ENCODE measurements around the gene CLEC4G.

The CLEC4G gene

DNA sequence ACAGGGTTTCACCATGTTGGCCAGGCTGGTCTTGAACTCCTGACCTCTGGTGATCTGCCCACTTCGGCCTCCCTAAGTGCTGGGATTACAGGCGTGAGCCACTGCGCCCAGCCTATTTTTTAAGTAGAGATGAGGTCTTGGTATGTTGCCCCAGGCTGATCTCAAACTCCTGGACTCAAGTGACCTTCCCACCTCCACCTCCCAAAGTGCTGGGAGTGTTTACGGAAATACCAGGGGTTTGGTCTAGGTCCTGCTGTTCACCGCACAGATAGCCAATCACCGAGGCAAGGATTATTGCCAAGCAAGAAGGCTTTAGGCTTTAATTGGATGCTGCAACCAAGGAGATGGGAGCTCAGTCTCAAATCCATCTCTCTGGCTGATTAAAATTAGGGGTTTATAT is 11.6 kb downstream of the CLEC4G start:
- no peak for DNase-seq

DNA sequence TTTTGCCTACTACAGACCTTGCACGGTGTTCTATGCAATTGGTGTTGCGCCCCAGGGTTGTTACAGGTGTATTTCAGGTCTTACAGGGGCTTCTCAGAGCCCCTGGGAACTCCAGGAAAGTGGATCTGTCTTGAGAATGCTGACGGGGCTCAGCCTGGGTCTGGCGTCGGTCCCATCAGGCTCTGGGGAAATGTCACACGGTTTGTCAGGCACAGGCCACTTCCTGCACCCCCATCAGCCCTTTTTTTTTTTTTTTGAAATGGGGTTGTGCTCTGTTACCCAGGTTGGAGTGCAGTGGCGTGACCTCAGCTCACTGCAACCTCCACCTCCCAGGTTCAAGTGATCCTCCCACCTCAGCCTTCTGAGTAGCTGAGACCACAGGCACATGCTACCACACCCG is 13.2 kb downstream of the CLEC4G start:
- no peak for DNase-seq

DNA sequence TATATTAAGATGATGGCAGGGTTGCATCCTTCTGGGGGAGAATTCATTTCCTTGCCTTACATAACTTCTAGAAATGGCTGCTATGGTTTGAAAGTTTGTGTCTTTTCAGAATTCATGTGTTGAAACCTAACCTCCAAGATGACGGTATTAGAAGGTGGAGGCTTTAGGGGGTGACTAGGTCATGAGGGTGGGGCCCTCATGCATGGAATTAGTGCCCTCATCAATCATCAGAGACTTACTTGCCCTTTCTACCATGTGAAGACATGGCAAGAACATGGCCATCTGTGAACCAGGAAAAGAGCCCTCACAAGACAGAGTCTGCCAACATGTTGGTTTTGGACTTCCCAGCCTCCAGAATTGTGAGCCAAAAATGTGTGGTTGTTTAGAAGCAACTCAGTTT is 15.1 kb downstream of the CLEC4G start:
- no peak for DNase-seq

DNA sequence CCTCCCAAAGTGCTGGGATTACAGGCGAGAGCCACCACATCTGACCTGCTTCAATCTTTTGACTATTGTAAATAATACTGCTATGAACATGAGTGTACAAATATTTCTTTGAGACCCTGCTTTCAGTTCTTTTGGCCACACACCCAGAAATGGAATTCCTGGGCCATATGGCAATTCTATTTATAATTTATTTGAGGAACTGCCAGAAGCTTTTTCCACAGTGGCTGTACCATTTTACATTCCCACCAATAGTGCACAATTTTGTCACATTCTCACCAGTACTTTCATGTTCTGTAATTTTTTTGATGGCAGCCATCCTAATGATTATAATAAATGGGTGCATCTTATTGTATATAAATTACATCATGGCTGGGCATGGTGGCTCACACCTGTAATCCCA is 16.2 kb downstream of the CLEC4G start:
- DNase-seq: no peak

DNA sequence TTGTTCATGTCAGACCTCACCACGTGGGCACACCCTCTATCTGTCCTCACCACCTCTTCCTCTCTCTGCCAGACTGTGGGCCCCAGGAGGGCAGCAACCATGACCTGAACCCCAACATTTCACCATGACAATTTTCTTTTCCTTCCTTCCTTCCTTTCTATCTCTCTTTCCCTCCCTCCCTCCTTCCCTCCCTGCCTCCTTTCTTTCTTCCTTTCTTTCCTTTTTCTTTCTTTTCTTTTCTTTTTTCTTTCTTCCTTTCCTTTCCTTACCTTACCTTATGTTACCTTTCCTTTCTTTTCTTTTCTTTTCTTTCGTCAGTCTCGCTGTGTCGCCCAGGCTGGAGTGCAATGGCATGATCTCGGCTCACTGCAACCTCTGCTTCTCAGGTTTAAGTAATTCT is 21.3 kb downstream of the CLEC4G start:
- no peak for DNase-seq

DNA sequence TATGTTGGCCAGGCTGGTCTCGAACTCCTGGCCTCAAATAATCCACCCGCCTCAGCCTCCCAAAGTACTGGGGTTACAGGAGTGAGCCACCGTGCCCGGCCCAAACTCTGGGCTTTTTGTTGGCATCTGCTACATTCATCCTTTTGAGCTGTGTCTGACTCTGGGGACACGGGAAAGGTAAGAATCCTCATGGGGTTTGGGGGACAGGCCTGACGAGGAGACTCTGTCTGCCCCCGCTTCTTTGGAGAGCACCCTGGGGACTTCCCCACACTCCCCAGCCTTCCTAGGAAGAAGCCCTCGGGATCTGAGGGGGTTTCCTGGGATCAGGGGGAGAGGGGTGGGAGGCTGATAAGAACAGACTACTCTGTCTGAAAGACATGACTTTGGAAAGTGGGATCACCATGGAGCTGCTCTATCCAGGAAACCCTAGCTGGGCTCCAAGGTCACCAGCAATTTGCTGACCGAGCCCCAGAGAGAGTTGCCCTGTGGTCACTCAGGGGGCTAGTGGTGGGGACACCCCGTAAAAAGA is 21.9 kb downstream of the CLEC4G start:
- no peak for DNase-seq

DNA sequence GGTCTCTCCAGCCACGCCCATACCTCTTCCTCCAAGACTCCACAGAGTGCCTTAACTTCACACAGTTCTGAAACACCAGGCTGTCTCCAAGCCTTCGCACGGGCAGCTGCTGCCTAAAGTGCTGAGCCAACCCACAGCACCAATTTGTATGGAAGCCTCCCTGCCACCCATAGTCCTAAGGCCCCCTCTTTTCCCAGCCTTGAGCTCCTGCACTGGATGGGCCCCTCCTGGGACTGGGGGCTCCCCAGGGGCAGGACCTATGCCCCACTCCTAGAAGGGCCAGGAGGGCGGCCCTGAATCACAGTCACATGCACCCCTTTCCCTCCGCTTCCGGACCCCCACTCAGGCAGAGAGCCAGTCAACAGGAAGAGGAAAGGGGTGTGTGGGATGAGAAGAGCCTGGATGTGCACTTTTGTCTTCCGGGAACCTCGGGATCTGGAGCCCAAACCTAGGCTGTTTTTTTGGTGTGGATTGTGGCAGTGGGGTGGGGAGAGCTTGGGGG is 24.9 kb downstream of the CLEC4G start:
- no peak for DNase-seq

DNA sequence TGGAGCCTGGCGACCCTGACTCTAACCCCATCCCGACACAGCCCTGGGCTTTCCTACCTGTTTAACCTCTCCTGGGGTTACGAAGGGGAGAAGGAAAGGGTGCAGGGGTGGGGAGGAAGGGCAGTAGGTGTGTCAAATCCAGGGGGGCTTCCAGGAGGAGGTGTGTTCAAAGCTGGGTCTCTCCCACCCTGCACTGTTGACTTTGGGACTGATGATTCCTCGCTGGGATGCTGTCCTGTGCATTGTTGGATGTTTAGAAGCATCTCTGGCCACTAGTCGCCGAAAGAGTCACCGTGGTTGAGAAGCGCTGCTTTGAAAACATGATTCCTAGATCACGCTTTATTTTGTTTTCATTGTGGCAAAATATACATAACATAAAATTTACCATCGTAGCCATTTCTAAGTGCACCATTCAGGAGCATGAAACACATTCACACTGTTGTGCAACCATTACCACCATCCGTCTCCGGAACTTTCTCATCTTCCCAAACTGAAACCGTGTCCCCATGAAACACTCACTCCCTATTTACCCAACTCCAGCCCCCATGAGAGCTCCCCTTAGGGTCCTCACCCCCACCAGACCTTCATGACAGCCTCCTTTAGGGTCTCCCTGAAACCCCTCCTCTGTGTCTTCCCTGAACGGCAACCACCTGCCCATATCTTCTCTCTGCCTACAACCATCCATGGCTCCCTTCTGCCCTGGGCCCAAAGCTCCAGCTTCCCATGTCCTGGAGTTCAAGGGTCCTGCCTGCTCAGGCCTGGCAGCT is 25.5 kb downstream of the CLEC4G start:
- no peak for DNase-seq

DNA sequence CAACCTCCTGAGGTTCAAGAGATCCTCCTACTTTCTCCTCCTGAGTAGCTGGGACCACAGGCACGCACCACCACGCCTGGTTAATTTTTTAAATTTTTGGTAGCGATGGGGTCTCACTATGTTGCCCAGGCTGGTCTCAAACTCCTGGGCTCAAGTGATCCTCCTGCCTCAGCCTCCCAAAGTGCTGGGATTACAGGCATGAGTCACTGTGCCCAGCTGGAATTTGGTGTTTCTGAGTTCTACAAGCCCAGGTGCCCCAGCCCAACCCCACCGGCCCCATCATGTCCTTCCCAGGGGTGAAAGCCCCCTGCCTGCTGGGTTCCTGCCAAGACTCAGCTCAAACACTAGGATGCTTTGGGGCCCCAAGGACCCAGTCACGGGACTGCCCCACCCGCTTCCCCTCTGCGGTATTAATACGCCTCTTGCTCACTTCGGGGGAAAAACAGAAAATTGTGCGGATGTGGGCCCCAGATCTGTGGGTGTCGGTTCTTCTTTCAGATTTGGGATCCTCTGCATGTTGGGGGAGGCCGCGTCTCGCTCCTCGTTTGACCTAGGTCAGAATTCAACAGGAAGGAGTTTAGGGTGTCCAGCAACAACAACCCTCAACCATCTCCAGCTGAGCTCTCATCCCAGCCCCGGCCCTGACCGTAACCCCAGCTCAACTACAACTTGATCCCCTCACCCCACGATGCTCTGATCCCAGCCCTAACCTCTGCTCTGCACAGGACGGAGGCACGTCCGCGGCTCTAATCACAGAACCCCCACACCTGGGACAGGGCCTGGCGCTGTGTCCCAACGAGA is 26.3 kb downstream of the CLEC4G start:
- DNase-seq: no peak

DNA sequence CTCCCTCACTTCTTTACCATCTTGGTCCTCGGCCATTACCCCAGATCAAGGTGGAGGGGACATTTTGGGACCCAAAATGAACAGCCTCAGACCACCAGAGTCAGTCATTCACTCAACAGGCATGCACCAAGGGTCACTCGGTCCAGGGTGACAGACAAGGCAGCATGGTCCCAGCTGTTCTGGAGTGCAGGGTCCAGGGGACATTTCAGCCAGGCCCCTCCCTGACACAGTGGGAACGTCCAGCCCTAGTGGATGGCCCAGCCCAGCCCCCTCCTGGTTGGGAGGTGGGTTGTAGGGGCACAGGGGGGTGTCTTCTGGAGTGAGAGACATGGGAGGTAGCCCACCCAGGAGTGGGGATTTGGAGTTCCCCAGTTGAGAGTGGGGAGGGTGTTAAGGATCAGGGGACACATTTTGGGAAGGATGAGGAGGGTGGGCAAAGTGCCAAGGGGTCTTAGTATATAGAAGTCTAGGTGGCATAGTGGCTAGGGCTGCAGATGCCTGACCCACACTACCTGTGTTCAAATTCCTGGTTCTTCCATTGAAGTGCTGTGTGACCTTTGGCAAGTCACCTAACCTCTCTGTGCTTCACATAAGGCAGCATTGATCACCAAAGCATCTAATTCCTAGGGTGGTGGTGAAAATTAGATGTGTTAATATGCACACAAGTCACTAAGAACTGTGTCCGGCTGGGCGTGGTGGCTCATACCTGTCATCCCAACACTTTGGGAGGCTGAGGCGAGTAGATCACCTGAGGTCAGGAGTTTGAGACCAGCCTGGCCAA is 27.4 kb downstream of the CLEC4G start:
- no peak for DNase-seq

DNA sequence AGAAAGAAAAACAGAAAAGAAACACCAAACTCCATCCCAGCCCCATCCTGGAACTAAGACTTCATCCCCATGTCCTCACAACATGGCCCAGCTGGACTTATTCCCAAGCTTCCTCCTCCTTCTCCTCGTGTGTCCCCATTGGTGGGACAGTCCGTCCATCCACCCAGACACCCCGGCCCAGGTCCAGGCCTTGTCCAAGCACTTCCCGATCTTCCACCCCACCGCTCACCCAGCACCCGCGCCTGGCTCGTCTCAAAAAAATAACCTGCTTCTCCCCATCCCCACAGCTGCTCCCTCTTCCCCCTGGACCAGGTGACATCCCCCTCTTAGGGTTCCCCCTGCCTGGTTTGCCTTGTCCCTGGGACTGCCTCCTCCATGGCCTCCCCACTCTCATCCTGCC is 28.6 kb downstream of the CLEC4G start:
- DNase-seq: no peak

DNA sequence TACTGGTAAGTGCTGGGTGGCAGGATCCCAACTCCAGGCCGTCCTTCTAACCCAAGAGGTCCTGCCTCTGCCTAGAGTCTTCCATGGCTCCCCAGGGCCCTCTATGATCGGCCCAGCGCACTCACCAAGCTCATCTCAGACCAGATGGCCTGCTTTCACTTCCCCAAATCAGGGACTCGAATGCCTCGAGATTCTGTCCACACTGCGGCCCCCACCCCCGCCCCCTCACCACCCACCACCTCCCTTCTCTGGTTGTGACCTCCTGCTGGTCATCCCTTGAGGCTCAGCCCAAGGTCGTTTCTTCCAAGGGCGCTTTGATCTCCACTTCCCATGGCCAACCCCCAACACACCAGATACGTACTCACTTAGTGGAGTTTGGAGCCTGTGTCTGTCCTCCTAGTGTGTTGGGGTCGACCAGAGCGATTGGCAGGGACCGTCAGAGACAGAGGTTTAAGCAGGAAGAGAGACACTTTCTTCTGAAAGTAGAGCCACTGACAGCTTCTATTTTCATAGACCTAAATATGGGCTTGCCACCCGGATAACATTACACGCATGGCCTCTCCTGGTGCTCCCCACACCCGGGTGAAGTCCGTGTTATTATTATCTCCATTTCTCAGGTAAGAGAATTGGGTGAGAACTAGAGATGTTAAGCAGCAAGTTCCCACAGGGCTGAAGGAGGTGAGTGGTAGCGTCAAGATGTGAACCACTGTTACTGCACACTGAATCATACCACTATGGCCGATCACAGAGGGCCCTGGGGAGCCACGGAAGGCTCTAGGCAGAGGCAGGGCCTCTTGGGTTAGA is 30.1 kb downstream of the CLEC4G start, which contains the start of gene FCER2:
Gene FCER2, minus strand, starts transcription at position 478 of the 804 bp plus-strand sequence. CDS start 2,371 bp downstream, outside the sequence.
- no peak for DNase-seq

DNA sequence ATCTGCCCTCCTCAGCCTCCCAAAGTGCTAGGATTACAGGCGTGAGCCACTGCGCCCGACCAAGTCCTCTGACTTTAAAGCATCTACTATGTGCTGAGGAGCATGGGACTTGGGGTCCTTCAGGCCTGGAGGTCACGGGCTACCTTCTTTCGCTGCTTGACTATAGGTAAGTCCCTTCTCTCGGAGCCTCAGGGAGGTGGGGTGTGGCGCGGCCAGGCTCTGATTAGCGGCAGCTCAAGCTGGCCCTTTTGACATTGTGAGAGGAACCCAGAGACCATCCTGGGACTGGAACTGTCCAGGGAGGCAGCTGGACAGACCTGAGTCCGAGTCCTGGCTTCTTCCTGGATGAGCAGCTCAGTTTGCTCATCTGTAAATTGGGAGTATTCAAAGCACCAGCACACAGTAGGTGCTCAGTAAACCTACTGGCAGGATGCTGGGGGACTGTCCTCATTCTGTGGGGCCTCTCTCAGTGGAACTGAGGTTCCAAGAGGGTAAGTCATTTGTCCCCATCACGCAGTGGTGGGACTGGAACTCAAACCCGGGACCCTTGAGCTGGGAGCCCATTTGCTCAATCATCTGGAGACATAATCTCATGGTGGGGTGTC is 30.8 kb downstream of the CLEC4G start:
- DNase-seq: no peak

DNA sequence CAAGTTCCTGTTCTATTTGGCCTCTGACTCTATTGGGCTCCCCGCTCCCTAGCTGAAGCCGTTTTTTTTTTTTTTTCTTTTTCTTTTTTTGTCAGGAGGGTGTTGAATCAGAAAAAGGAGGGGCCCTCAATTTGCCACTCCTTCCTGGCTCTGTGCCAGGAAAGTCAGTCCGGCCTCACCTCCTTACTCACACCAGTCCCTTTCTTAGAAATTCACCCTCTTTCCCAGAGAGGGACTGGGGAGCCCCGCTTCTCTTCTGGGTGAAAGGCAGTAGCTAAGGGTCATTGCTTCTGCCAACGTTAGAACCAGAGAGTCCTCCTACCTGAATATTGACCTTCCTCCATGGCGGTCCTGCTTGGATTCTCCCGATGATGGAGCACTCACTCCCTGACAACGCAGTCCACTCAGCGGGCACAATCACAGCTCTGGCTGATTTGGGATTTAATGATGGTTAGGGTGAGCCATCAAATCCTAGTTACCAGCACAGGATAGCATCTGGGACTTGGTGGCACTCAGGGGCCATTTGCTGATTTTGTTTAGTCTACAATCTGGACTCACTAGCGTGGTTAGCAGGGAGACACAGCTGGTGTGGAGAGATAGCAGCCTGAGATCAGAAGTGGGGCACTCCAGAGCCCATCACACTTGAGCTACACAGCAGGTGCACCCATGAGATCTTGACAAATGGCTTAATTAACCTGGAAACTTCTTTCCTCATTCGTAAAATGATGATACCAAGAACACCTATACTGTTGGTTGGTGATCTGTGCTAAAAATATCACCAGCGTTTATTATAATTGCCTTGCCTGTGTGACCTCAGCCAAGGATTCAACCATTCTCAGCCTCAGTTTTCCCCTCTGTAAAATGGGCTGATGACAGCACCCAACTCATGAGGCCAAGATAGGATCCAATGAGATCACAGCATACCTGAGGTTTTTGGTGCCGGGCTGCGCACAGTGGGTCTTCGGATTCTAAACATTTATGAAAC is 32.2 kb downstream of the CLEC4G start:
- no peak for DNase-seq

DNA sequence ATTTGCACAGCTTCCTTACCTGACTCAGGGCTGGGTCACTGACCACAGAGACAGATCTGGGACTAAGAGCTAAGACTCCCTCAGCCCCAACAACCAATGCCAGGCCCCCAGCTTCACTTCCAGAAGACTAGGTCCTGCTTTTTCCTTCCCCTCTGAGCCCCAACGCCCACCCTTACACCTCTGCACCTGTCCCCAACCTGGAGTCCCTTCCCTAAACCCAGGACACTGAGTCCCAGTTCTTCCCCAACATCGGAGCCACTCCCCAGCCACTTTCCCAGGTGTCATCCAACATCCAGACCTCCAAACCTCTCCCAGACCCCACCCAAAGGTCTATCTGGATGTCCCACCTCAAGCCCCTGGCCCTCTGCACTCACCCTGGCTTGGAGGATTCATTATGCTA is 32.9 kb downstream of the CLEC4G start:
- no peak for DNase-seq

DNA sequence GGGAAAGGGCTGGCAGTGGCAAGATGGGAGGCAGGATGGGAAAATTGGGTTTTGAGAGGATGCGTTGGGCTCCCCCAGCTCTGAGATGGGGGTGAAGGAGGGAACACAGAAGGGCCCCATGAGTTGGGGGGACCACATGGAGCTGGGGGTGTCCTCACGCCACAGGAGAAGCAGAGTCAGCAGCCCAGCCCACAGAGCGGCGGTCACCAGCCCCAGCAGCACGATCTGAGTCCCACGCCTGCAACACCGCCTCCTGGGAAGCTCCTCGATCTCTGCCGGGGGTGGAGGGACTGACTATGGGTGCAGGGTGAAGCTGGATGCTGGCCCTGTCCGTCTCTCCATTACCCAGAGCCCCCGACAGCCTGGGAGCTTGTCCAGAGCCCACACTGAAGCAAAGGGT is 33.3 kb downstream of the CLEC4G start:
- DNase-seq: no peak

DNA sequence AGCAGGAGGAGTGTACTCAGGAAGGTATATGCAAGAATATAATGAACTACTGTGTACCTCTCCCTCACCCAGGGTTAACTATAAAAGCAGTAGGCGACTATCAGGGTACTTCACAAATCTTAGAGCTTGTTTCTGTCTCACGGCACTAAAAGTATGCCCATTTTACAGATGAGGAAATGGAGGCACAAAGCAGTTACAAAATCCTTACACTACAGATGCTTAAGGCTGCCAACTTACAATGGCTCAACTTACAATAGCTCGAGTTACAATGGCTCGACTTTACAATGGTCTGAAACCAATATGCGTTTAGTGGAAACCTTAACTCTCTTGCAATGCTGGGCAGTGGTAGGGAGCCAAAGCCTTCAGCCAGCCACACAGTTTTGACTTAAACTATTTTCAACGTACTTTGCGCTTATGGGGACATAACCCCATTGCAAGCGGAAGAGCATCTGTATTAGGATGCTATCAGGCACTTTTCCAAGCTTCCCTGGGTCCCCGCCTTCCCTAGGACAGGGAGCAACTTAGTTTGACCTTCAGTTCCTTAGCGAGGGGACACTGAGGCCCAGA is 34.1 kb downstream of the CLEC4G start:
- DNase-seq: no peak

DNA sequence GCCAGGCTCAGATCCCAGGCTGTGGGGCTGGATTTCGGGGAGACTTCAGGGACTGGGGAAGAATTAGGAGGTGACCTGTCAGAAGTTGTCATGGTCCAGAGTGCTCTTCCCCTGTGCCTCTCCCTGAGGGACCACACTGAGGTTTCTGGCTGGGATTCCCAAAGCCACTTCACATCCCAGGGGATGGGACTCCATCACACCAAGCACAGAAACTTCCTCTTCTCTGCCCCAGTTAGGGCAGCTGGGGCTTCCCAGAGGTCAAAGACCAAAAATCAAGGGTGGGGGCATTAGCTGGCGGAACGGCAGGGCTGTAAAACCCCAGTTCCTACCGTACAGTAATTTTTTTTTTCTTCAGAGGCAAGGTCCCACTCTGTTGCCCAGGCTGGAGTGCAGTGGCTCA is 37.4 kb downstream of the CLEC4G start:
- no peak for DNase-seq

DNA sequence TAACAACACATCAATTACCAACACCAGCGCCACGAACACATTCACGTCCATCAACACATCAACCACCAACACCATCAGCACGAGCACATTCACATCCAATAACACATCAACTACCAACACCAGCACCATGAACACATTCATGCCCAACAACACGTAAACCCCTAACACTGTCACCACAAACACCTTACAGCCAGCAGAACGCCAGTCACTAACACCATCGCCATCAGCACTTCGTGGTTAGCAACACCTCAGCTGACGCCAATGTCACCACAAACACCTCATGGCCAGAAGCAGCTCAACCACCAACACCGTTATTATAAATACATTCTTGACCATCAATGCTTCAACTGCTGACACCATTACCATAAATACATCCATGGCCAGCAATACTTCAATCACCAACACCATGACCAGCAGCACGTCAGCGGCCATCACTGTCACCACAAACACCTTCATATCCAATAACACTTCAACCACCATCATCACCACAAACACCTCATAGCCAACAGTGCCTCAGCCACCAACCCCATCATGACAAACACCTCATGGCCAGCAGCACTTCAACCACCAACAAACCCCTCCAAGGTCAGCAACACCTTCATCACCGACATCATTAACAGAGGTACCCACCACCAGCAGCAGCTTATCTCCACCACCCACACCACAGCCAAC is 39.4 kb downstream of the CLEC4G start:
- DNase-seq: no peak

DNA sequence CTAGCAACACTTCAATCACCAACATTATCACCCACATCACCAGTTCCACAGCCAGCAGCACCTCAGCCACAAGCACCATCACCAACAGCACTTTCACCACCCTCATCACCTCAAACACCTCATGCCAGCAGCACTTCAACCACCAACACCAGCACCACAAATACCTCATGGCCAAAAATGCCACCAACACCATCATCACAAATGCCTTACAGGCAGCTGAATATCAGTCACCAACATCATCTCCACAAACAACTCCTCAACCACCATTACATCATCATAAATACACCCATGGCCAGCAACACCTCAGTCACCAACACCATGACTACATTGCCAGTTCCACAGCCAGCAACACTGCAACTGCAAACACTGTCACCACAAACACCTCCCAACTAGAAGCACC is 40.4 kb downstream of the CLEC4G start:
- DNase-seq: no peak

Measured in NCI-H1048 (cell line).